GM19372 (cell line): ENCODE data around the gene CREBBP.

Experiments used
- ATAC-seq: cut with Tn5 transposase; IDR thresholded peaks from one replicate; pipeline ENCODE4 v1.9.1; 2021; ENCODE audit warnings: mild to moderate bottlenecking, low read depth, moderate library complexity; ENCODE audit not compliant: unreplicated experiment

CREBBP gene

DNA sequence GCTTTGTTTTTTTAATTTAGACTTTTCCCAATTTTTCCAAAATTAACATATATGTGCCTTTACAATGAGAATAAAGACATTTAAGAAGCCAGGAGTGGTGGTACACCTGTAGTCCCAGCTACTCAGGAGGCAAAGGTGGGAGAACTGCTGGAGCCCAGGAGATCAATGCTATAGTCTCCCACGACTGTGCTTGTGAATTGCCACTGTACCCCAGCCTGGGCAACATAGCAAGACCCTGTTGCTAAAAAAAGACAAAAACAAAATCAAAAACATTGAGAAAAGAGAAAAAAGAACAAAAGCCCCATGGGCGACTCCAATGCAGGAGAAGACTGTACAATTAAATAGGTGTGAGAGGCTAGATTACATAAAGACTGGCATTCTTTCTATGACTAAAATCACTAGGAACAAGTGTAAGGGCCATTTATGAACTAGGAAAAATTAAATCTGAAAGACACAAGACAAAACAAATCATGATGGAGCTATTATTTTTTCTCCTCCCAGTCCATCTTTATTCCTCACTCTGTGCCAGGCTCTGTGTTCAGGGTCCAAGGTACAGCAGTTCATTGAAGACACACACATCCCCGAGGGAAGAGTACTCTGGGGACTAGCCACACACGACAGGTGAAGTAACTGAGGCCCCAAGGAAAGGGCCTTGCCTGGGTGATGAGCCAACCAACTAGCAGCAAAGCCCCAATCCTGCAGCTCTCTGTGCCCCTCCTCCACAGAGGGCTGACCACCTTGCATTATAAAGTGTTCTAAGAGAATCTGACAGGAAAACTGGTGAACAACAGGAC lies 79.8 kb downstream of the CREBBP start:
- no peak for ATAC-seq

DNA sequence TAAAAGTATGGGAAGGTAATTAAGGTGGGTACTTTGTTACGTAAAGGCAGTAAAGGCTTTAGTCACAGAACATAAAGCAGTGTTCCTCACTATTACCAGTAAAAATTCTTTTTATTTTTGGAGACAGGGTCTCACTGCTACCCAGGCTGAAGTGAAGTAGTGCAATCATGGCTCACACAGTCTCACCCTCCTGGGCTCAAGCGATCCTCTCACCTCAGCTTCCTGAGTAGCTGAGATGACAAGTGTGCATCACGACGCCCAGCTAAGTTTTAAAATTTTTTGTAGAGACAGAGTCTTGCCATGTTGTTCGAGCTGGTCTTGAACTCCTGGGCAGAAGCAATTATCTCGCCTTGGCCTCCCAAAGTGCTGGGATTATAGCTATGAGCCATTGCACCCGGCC lies 80.5 kb downstream of the CREBBP start:
- no peak for ATAC-seq

DNA sequence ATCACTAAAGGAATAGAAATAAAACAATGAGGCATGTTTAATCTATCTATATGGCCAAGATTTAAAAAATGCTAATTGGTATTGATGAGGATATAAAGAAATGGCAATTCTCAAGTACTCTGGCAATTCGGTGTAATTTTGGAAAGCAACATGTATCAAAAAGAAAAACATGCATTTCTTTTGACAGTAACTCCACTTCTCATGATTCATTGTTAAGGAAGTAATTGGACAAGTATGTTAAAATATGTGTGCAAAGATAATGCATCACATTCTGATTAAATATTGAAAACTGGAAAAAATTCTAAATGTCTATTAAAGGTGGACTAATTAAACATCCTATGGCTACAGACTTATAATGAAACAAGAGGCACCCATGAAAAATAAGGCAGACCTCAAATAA lies 81.2 kb downstream of the CREBBP start:
- ATAC-seq, result no peak

DNA sequence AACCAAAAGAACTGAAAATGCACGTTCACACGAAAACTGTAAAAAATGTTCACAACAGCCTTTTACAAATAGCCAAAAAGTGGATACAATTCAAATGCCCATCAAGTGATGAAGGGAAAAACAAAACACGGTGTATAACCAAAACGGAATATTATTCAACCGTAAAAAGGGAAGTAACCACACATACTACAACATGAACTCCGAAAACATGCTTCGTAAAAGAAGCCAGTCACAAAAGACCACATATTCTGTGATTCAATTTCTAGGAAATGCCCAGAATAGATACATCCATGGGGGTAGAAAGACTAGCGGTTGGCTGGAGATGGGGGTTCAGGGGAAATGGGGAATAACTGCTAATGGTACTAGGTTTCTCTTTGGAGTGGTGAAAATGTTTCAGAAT lies 81.7 kb downstream of the CREBBP start:
- no peak for ATAC-seq

DNA sequence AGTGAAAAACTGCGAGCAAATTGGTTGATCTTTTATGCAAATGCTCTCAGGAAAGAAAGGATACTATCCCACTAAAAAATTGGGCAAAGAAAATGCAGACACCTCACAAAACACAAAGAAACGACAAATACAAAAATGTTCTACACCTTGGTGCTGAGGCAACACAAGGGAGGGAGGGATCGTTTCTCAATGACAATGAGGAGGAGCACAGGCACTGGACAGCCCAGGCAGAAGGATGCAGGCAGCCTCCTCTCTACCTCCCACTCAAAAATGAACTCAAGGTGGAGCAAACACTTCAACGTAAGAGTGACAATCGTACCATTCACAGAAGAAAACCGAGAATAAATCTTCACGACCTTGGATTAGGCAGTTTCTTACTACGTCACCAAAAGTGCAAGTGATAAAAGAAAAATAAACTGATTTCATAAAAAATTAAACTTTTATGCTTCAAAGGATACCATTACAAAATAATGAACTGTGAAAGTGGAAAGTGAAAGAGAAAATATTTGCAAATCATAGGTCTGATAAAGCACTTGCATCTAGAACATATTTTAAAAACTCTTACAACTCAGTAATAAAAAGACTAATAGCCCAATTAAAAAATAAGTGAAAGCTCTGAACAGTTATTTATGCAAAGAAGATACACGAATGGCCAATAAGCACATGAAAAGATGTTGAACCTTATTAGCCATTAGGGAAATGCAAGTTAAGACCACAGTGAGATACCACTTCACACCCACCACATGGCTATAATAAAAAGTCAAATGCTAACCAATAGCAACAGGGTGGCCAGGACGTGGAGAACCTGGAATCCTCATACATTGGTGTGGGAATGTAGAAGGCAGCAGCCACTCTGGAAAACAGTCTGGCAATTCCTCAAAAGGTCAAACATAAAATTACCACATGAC lies 82.4 kb downstream of the CREBBP start:
- ATAC-seq, result peak; percentile 54

DNA sequence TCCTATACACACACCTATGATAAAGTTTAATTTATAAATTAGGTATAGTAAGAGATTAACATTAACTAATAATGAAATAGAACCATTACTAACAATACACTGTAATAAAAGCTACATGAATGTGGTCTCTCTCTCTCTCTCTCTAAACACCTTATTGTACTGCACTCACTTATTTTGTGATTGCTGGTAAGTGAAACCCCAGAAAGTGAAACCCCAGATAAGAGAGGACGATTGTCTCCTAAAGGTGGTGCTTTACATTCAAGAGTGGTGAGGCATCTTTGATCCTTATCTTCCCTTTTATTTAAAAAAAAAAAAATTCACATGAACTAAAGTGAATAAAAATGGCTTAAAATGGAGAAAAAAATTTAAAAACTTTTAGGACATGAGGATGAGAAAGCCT lies 83.0 kb downstream of the CREBBP start:
- no peak for ATAC-seq

DNA sequence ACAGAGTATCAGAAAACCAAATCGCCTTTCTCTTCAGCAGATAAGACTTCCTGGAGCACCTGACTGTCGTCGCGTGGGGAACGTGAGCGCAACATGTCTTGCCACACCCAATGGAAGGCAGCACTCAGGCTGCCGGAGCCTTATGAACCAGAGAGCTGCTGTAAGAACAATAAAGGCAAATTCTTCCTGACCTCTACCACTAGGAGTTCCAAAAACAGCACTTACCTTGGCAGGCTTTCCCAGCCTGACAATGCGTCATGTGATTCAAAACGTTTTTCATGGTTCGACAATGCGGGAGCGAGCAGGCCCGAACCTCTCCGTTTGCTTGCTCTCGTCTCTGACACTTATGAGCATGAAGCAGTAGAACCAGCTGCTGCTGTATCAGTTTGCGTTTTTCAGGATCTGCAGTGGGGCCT lies 87.3 kb downstream of the CREBBP start:
- ATAC-seq, result no peak

DNA sequence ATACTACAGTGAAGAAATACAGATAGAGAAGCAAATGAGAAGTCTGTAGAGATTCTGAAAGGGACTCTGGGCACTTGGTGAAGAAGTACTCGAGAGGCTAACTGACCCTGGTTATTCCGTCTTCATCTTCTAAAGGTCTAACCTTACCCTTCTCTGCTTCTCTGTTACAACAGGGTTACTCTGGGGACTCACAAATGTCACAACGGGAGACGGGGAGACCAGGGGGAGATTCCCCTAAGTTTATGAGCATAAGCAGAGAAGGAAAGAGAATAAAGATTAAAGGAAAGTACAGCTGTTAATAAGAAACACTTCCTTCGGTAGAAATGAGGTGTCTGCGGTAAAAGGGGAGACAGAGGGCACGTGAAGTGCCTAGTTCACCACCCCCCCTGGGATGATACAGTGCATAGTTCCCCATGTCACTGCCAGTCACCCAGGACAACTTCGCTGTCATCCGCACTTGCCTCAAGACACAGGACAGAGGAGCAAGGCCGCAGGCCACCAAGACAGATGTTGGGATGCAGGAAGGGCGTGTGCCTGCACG lies 88.0 kb downstream of the CREBBP start:
- ATAC-seq, result no peak

DNA sequence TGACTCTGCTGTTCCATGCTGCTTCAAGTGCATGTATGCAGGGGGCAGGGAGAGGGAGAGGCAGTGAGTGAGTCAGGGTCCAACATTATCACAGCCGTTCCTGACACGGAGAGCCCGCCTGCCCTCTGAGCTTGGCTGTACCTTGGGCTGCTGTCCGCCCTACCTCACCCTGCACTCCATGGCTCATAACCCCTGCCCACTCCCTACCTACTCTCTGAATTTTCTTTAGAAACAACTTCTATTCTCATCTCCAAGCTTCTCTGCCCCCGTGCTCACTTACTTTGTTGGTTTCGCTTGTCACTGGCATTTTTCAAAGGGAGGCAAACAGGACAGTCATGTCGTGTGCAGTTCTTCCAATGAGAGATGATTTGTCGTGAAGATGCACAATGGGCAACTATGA lies 88.8 kb downstream of the CREBBP start:
- ATAC-seq, result no peak

DNA sequence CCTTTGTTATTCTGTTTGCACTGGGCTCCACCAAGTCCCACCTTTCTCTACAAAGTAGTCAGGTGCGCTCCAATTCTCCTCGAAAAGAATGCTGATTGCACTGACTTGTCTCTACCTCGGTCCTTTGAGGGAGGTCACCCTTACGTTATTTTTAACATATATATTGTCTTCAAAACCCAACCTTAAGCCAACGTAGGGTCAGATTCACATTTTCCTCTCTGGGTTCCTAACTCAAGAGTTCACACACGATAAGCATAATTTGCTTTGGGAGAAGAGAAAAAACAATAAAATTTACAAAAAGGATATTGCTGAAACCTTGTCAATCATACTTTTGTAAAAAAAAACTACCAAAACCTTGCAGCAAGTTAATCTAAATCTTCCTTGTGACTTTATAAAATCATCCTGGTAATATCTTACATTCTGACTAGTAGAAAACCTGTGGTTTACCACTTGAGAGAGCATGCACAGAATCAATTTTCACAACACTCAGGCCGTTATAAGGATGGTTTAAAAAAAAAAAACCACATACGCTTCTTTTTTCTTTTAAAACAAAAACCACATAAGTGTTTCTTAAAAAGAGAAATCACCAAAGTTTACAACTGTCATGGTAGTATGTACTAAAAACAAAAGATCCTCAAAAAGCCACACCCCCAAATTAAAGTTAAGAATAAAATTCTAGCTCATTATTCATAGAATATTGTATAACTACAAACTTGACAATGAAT lies 91.0 kb downstream of the CREBBP start:
- ATAC-seq, result no peak

DNA sequence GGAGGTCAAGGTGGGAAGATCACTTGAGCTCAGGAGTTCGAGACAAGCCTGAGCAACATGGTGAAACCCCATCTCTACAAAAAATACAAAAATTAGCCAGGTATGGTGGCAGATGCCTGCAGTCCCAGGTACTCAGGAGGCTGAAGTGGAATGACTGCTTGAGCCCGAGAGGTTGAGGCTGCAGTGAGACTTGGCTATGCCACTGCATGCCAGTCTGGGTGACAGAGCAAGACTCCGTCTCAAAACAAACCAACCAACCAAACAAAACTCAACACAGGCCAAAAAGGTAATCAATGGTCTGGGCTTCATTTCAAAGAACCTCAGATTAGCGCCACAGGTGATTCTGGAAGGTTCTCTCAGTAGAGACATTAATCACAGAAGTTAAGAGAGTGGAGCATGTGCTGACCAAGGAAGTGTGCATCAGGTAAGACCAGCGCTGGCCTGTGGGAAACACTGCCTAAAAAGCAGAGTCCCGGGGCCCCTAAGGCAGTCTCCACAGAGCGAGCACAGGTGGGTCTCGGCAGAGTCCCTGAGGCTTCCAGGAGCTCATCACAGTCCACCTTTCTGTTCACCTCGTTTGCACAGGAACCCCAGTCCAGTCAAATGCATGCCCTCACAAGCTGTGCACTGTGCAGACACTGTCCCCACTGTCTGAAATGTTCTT lies 91.7 kb downstream of the CREBBP start:
- ATAC-seq, result no peak

DNA sequence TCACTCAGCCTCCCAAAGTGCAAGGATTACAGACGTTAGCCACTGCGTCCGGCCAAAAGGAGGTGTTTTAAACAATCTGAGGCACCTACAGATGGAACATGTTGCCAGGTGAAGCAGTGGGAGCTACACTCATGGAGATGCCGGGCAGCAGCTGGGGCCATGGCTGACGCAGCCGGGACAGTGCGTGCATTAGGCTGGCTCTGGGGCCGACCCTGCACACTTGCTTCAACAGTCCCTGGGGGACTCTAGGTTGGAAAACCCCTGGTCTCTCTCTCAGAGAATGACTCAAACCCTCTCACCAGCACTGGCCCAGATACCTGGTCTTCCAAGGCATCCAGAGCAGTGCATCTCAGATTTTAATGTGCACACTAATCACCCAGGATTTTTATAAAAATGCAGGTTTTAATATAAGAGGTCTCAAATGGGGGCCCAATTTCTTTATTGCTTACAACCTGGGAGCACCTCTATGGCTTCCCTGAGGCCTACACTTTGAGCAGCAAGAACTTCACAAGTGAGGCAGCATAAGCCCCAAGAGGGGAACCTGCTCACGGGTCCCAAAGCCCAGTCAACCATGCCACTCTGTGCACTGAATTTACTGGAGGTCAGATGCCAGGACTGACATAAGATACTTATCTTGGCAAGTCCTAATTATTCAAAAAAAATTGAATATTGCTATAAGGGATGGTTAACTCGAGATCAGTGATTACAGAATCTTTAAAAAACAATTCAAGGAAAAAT lies 92.4 kb downstream of the CREBBP start:
- ATAC-seq, result no peak

DNA sequence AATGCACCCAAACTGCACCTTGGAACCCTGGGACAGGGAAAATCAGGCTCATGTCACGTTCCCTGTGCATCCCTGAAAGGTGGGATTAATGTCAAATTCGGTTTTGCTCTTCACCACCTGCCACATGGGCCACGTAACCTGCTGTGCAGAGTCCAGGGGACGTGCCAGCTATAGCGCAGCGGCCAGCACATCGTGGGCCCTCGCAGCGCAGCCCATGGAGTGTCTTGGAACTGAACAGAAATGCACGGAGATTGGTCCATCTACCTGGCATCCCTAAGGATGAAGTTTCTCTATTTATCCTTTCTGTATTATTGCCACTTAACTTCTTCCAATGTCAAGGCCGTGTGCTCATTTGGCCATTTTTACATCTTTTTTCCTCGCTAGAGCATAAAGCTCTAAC lies 95.1 kb downstream of the CREBBP start:
- no peak for ATAC-seq

DNA sequence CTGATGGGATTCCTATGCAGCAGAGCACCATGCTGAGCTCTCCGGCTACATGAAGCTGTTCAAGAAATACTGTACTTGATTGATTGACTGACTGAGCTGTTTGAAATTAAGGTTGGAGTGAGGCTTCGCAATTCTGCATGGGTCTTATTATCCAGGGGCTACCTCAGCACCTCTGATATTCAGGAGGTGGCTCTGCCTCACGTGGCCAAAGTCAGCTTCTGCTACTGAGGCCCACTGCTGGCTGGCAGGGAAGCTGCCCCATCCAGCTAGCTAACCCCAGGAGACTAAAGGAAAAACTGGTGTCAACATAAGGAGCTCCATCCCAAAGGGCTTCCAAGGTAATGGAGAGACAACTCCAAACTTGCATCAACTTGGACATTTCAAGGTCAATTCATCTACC lies 97.0 kb downstream of the CREBBP start:
- ATAC-seq, result no peak

DNA sequence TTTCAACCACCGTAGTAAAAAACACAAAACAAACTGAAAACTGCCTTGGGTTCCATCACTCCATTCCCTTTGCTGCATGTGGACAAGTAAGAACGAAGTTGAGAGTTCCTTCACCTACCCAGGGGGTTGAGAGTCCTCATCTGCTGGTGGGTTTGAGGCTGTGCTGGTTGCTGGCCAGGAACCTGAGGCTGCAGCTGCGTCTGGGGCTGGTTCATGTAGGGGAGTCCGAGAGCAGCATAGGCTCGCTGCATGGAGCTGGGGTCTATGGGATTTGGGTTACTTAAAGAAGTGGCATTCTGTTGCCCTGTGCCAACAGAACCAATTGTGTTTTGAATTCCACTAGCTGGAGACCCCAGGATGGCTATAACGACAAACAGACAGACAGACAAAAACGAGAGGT lies 97.9 kb downstream of the CREBBP start:
- ATAC-seq, result no peak

DNA sequence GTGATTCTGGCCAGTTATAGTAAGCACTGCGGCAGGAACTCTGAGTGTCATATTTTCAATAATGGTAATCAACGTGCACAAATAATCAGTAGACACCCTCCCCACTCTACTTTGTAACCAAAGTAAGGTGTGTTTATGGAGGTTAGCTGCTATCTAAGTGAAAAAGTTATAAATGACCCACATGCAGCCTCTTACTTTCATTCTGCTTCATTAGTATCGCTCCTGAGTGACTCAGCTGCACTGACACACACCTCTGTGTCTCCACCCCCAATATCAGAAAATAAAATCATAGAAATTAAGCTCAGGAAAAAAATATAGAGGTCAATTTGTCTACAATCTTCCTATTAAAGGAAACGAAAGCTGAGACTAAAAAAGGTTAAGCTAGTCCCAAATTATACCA lies 99.1 kb downstream of the CREBBP start:
- no peak for ATAC-seq

DNA sequence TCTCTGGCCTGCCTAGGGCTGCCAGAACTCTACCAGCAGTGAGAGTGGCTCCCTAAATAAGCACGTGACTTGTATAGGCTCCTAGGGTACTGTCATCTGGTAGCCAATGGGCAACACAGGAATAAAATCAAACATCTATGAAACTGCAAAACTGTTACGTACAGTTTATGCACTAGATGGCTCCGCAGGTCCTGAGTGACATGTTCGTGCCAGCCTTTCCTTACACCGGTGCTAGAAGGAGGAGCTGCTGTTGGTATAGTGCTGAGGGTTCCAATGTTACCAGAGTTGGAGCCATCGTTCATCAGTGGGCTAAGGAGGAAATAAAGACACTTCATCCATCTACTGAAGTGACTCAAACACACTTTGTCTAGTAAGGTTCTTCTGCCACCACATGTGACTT lies 99.9 kb downstream of the CREBBP start:
- no peak for ATAC-seq

DNA sequence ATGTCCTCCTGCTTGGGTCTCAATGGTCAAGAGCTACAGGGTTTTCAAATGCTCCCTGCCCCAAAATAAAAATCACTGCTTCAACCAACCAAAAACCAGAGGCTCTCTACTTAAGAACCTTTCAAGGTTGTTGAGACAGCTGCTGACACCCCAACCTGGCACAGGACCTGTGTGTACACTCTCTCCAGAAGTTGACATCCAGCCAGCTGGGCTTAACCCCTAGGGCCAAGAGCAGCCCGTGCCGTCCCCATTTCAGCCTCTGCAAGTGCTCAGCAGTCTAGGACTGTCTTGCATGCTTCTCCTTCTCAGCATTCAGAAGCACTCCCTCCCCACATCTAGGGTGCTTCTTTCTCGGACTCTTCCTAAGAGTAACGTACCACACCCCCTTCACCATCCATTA lies 104.2 kb downstream of the CREBBP start:
- ATAC-seq, result no peak

DNA sequence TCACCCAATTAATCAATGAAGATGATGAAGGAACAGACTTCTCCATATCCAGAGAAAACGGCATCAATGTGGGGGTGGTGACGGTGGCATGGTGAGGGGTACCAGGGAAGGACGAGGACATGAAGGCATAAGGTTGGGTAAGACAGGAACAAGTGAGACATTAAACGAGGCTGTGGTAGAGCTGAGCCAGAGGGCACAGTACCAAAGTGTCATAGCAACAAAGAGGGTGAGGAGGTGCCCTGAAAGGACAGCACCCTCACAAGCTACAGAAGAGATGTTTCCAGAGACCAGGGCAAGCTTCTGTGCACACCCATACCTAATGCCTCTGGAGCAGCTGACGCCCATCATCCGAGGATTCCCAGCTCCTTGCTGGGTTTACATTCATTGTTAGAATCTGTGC lies 105.7 kb downstream of the CREBBP start:
- ATAC-seq, result no peak
